Measurements from ENCODE around the gene GFOD1.

- TF ChIP-seq, protein P1, sequence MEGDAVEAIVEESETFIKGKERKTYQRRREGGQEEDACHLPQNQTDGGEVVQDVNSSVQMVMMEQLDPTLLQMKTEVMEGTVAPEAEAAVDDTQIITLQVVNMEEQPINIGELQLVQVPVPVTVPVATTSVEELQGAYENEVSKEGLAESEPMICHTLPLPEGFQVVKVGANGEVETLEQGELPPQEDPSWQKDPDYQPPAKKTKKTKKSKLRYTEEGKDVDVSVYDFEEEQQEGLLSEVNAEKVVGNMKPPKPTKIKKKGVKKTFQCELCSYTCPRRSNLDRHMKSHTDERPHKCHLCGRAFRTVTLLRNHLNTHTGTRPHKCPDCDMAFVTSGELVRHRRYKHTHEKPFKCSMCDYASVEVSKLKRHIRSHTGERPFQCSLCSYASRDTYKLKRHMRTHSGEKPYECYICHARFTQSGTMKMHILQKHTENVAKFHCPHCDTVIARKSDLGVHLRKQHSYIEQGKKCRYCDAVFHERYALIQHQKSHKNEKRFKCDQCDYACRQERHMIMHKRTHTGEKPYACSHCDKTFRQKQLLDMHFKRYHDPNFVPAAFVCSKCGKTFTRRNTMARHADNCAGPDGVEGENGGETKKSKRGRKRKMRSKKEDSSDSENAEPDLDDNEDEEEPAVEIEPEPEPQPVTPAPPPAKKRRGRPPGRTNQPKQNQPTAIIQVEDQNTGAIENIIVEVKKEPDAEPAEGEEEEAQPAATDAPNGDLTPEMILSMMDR (IDR thresholded peaks at IDR 0.05), result no peak
- no peak for TF ChIP-seq EP300 (IDR thresholded peaks at IDR 0.05)
- TF ChIP-seq POLR2AphosphoS5 (IDR thresholded peaks at IDR 0.05), result no peak
- no peak for TF ChIP-seq POLR2A (IDR thresholded peaks at IDR 0.05)
These were observed 25.5 kb upstream of the GFOD1 start for GRCh38 chr6:13512900-13513299.

Data from sigmoid colon (tissue), 4 donors.